CD14-positive monocyte (primary cell): ENCODE results near the gene FAAP20. TPM values are rescaled to one million over a fixed set of nuclear protein-coding genes. Genes with fewer than 3 reads are reported as not detected.

Experiments
- DNase-seq, 3 donors: peaks; one replicate each; pipeline ENCODE4 v3.0.0-alpha.2; 2011 to 2022
- H2AFZ ChIP-seq: 2 replicates; pipeline ENCODE4 v1.6.0; 2012; ENCODE audit warnings: mild to moderate bottlenecking, low read depth, low read length, inconsistent platforms; ENCODE audit not compliant: insufficient read depth, poor library complexity, severe bottlenecking
- H3K27ac ChIP-seq, 2 donors: 1 replicate in 1 of 2; 2 replicates in 1 of 2; pipeline ENCODE4 v1.5.1; 2012 to 2013; ENCODE audit warnings: low read length in 2 of 2, control low read depth in 1 of 2, inconsistent platforms in 1 of 2, low read depth in 1 of 2, mild to moderate bottlenecking in 1 of 2
- H3K27me3 ChIP-seq, 2 donors: one replicate each; pipeline versions ENCODE4 v1.6.0 to v1.6.1; 2011 to 2013; ENCODE audit warnings: low read length in 2 of 2; ENCODE audit not compliant: control insufficient read depth in 2 of 2, insufficient read depth in 2 of 2
- H3K36me3 ChIP-seq, 2 donors: replicated peaks in 1 of 2; 1 replicate in 1 of 2; 2 replicates in 1 of 2; pipeline versions ENCODE4 v1.5.1 to v1.6.1; 2012 to 2013; ENCODE audit warnings: low read length in 2 of 2, control low read depth in 1 of 2, inconsistent platforms in 1 of 2, mild to moderate bottlenecking in 1 of 2; ENCODE audit not compliant: insufficient read depth in 2 of 2, control insufficient read depth in 1 of 2
- H3K4me1 ChIP-seq, 2 donors: 1 replicate in 1 of 2; 2 replicates in 1 of 2; pipeline versions ENCODE4 v1.5.1 to v1.6.1; 2012 to 2013; ENCODE audit warnings: low read length in 2 of 2, control low read depth in 1 of 2, inconsistent platforms in 1 of 2, mild to moderate bottlenecking in 1 of 2, moderate library complexity in 1 of 2; ENCODE audit not compliant: insufficient read depth in 2 of 2, control insufficient read depth in 1 of 2
- H3K4me2 ChIP-seq: replicated peaks from 2 replicates; pipeline ENCODE3; 2012; ENCODE audit warnings: low read length, moderate library complexity, mild to moderate bottlenecking; ENCODE audit not compliant: poor library complexity, severe bottlenecking; ENCODE audit errors: extremely low read depth
- H3K4me3 ChIP-seq, 3 experiments: fragments of 200-600 bp in 1 of 3; sonication (generic) in 1 of 3; replicated peaks in 1 of 3; 1 replicate in 2 of 3; 2 replicates in 1 of 3; pipeline ENCODE4 v1.5.1; 2011 to 2013; ENCODE audit warnings: low read length in 3 of 3, mild to moderate bottlenecking in 3 of 3, control low read depth in 2 of 3, low read depth in 2 of 3, inconsistent platforms in 1 of 3, moderate library complexity in 1 of 3
- H3K79me2 ChIP-seq: 2 replicates; pipeline ENCODE4 v1.6.0; 2012; ENCODE audit warnings: mild to moderate bottlenecking, control low read depth, inconsistent platforms, low read length, moderate library complexity; ENCODE audit not compliant: insufficient read depth
- H3K9ac ChIP-seq: 2 replicates; pipeline ENCODE4 v1.6.0; 2017; ENCODE audit warnings: low read length, mild to moderate bottlenecking; ENCODE audit not compliant: insufficient read depth, poor library complexity, severe bottlenecking
- H3K9me3 ChIP-seq, 2 donors: replicated peaks in 1 of 2; 1 replicate in 1 of 2; 2 replicates in 1 of 2; pipeline versions ENCODE4 v1.5.1 to v1.6.1; 2012 to 2013; ENCODE audit warnings: low read length in 2 of 2, control low read depth in 1 of 2; ENCODE audit not compliant: control insufficient read depth in 1 of 2, insufficient read depth in 1 of 2
- H4K20me1 ChIP-seq: 2 replicates; pipeline ENCODE4 v1.6.0; 2012; ENCODE audit warnings: mild to moderate bottlenecking, low read length, control low read depth, moderate library complexity; ENCODE audit not compliant: insufficient read depth
- H3K27ac Mint-ChIP-seq, 7 donors: one replicate each; pipeline ENCODE4 v1.8.0; 2020; ENCODE audit warnings: mild to moderate bottlenecking in 7 of 7, mixed read lengths in 7 of 7, moderate library complexity in 6 of 7, inconsistent platforms in 2 of 7
- H3K27me3 Mint-ChIP-seq, 3 donors: one replicate each; pipeline ENCODE4 v1.8.0; 2021 to 2022; ENCODE audit warnings: low read depth in 3 of 3, mild to moderate bottlenecking in 3 of 3, mixed read lengths in 3 of 3, moderate library complexity in 3 of 3, inconsistent platforms in 1 of 3
- H3K36me3 Mint-ChIP-seq, 2 donors: one replicate each; pipeline ENCODE4 v1.8.0; 2020; ENCODE audit warnings: mixed read lengths in 2 of 2, inconsistent platforms in 1 of 2, mild to moderate bottlenecking in 1 of 2
- H3K4me1 Mint-ChIP-seq: one replicate; pipeline ENCODE4 v1.8.0; 2020; ENCODE audit warnings: mild to moderate bottlenecking, mixed read lengths
- H3K4me3 Mint-ChIP-seq, 2 donors: one replicate each; pipeline ENCODE4 v1.8.0; 2020; ENCODE audit warnings: mild to moderate bottlenecking in 2 of 2, mixed read lengths in 2 of 2, moderate library complexity in 1 of 2
- H3K9me3 Mint-ChIP-seq, 7 donors: one replicate each; pipeline ENCODE4 v1.8.0; 2020 to 2022; ENCODE audit warnings: mixed read lengths in 7 of 7, mild to moderate bottlenecking in 6 of 7, moderate library complexity in 6 of 7, inconsistent platforms in 2 of 7
- CTCF ChIP-seq: fragments of 200-600 bp; IDR thresholded peaks from one replicate; pipeline ENCODE4 v1.8.0; 2022; ENCODE audit warnings: antibody characterized with exemption, mild to moderate bottlenecking
- WGBS: methylation state at CpG from one replicate; pipeline ENCODE4 v1.1.5; 2013; ENCODE audit warnings: missing lambda C conversion rate; ENCODE audit not compliant: insufficient coverage; 5-methylcytosine and 5-hydroxymethylcytosine counted together
- intact Hi-C, 2 donors: fragments of 100-400 bp; cut with micrococcal nuclease; formaldehyde crosslinking; loops; one replicate each; pipeline versions ENCODE4 v1.15.0 to v1.15.1; 2023
- polyA plus RNA-seq, 3 donors: library from polyadenylated mRNA; depleted of rRNA in 1 of 3; unstranded in 2 of 3; stranded (reverse) in 1 of 3; fragments of 300-500 nt in 2 of 3; fragments of >200 nt in 1 of 3; fragmentation: Illumina TruSeq in 2 of 3; gene quantifications; 1 replicate in 2 of 3; 2 replicates in 1 of 3; pipeline ENCODE4 v1.2.3, GENCODE V29; 2012 to 2021

The FAAP20 gene
- polyA plus RNA-seq, 3 donors: 11.8 to 49.3 (median 35.1) TPM

GRCh38 chr1:2229037-2229864 is 34.7 kb upstream of the FAAP20 start:
- Histone ChIP-seq H3K27ac (no peak overlapping the region), H3K36me3 (no peaks in the 10 kb centered on the region), H3K4me2 (peak overlapping the region; percentile 93), H3K79me2 (peaks cover 52% of the 10 kb centered on the region), H3K9me3 (no peaks in the 10 kb centered on the region), H4K20me1 (peaks cover 54% of the 10 kb centered on the region), H2AFZ (no peak overlapping the region), H3K4me3 (peak overlapping the region; percentile 48 to 80 (median 58)), H3K4me1 (peaks cover 67 to 73% of the 10 kb centered on the region in 2 donors), H3K27me3 (peaks cover 0 to 10% of the 10 kb centered on the region in 2 donors), H3K9ac (peak overlapping the region; percentile 48)
- Mint-ChIP-seq H3K27me3 (peaks cover 10 to 21% (median 18%) of the 10 kb centered on the region in 3 donors), H3K36me3 (peaks cover 11 to 28% of the 10 kb centered on the region in 2 donors), H3K9me3 (peaks cover 0 to 7% (median 1%) of the 10 kb centered on the region in 7 donors), H3K4me1 (peaks cover 55% of the 10 kb centered on the region), H3K4me3 (peak overlapping the region; percentile 99 to 100), H3K27ac (peak overlapping the region; percentile 75 to 93 (median 89))
- intact Hi-C loops: no loop called here
- 9% methylated on average over 77 of the region's 77 CpGs for WGBS
- TF ChIP-seq CTCF: no peak
- peak; percentile 58 to 74 (median 68) for DNase-seq

- Histone ChIP-seq H3K36me3 (no peaks in the 10 kb centered on the region), H3K4me1 (peaks cover 67 to 73% of the 10 kb centered on the region in 2 donors), H3K4me3 (peak overlapping the region; percentile 48 to 80 (median 58)), H3K9ac (peak overlapping the region; percentile 48), H3K27ac (no peak overlapping the region), H3K4me2 (peak overlapping the region; percentile 93), H3K27me3 (peaks cover 0 to 10% of the 10 kb centered on the region in 2 donors), H4K20me1 (peaks cover 48% of the 10 kb centered on the region), H3K79me2 (peaks cover 49% of the 10 kb centered on the region), H2AFZ (no peak overlapping the region), H3K9me3 (no peaks in the 10 kb centered on the region)
- Mint-ChIP-seq H3K9me3 (peaks cover 0 to 7% (median 2%) of the 10 kb centered on the region in 7 donors), H3K27ac (peak overlapping the region; percentile 57 to 93 (median 85)), H3K36me3 (peaks cover 11 to 27% of the 10 kb centered on the region in 2 donors), H3K4me3 (peak overlapping the region; percentile 99 to 100), H3K27me3 (peaks cover 10 to 21% (median 14%) of the 10 kb centered on the region in 3 donors), H3K4me1 (peaks cover 55% of the 10 kb centered on the region)
- TF ChIP-seq CTCF: no peak
- intact Hi-C loops: no loop called here
- WGBS: under 1% methylated on average over 50 of the region's 50 CpGs
- DNase-seq: no peak
These were observed 34.1 kb upstream of the FAAP20 start for GRCh38 chr1:2228694-2229036.
